Hepatocyte (in vitro differentiated cells): ENCODE measurements around the gene ZNF92.
"Not testable (repeated sequence)": the region's sequence is repeated elsewhere in the genome, so short reads cannot be mapped to it uniquely, and the experiment has no call there.

ENCODE experiments used
- EZH2 ChIP-seq: fragments of 200-600 bp; sonication (generic); IDR thresholded peaks from 2 replicates; pipeline ENCODE4 v1.6.1; 2016; ENCODE audit warnings: antibody characterized with exemption, mild to moderate bottlenecking, borderline replicate concordance
- EZH2phosphoT487 ChIP-seq: fragments of 200-600 bp; sonication (generic); IDR thresholded peaks from one replicate; pipeline ENCODE4 v1.6.1; 2018; ENCODE audit warnings: antibody characterized with exemption, mild to moderate bottlenecking, low read depth, moderate library complexity; ENCODE audit not compliant: unreplicated experiment, severe bottlenecking
- TF ChIP-seq, protein P1 (sequence below): fragments of 200-600 bp; sonication (generic); IDR thresholded peaks from 2 replicates; pipeline ENCODE4 v1.5.1; 2016; ENCODE audit warnings: antibody characterized with exemption, mild to moderate bottlenecking; ENCODE audit not compliant: poor library complexity

DNA sequence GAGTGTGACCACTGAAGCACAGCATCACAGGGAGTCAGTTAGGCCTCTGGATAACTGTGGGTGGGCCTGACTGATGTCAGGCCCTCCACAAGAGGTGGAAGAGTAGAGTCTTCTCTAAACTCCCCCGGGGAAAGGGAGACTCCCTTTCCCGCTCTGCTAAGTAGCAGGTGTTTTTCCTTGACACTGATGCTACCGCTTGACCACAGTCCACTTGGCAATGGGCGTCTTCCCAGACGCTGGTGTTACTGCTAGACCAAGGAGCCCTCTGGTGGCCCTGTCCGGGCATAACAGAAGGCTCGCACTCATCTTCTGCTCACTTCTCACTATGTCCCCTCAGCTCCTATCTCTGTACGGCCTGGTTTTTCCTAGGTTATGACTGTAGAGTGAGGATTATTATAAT, 73.4 kb downstream of the ZNF92 start:
- TF ChIP-seq, protein P1, sequence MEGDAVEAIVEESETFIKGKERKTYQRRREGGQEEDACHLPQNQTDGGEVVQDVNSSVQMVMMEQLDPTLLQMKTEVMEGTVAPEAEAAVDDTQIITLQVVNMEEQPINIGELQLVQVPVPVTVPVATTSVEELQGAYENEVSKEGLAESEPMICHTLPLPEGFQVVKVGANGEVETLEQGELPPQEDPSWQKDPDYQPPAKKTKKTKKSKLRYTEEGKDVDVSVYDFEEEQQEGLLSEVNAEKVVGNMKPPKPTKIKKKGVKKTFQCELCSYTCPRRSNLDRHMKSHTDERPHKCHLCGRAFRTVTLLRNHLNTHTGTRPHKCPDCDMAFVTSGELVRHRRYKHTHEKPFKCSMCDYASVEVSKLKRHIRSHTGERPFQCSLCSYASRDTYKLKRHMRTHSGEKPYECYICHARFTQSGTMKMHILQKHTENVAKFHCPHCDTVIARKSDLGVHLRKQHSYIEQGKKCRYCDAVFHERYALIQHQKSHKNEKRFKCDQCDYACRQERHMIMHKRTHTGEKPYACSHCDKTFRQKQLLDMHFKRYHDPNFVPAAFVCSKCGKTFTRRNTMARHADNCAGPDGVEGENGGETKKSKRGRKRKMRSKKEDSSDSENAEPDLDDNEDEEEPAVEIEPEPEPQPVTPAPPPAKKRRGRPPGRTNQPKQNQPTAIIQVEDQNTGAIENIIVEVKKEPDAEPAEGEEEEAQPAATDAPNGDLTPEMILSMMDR: not testable (repeated sequence)
- TF ChIP-seq EZH2, EZH2phosphoT487: not testable (repeated sequence)
